K562 (cell line): ENCODE measurements around the gene KRT39.

Experiments used
- CCAR2 ChIP-seq: fragments of 200-400 bp; formaldehyde crosslinking; IDR thresholded peaks from 2 replicates; pipeline ENCODE4 v1.6.1; 2017; ENCODE audit warnings: mild to moderate bottlenecking, low read depth, low read length
- CEBPZ ChIP-seq: fragments of 150-350 bp; IDR thresholded peaks from 2 replicates; pipeline ENCODE4 v1.6.1; 2014; ENCODE audit warnings: low read depth, mild to moderate bottlenecking, low read length, borderline replicate concordance
- CTCF ChIP-seq, 3 experiments: IDR thresholded peaks in 2 of 3; conservative IDR thresholded peaks in 1 of 3; 2 replicates each; pipeline ENCODE4 v1.5.1; 2011 to 2012; ENCODE audit warnings: low read length in 3 of 3, mild to moderate bottlenecking in 3 of 3, control low read depth in 2 of 3, improper control_type of control experiment in 1 of 3, inconsistent platforms in 1 of 3, low read depth in 1 of 3, mixed read lengths in 1 of 3, moderate library complexity in 1 of 3; ENCODE audit not compliant: insufficient read depth in 2 of 3
- NFYB ChIP-seq: IDR thresholded peaks from 2 replicates; pipeline ENCODE4 v1.6.1; 2011; ENCODE audit warnings: mild to moderate bottlenecking, moderate library complexity; ENCODE audit not compliant: insufficient read length; ENCODE audit errors: extremely low read depth
- NR2C2 ChIP-seq, 2 experiments: fragments of 200-800 bp in 1 of 2; sonication (Bioruptor generic) in 1 of 2; sonication (generic) in 1 of 2; formaldehyde crosslinking in 1 of 2; IDR thresholded peaks; 2 replicates each; pipeline versions ENCODE4 v1.6.1 to v1.8.0; 2016 to 2022; ENCODE audit warnings: mild to moderate bottlenecking in 1 of 2, missing compliant biosample characterization in 1 of 2, missing genetic modification characterization in 1 of 2, missing genetic modification reagents in 1 of 2
- POLR2A ChIP-seq: fragments of 450-650 bp; conservative IDR thresholded peaks from 2 replicates; pipeline ENCODE4 v1.6.1; 2016
- POLR3A ChIP-seq: IDR thresholded peaks from 2 replicates; pipeline ENCODE4 v1.6.1; 2011; ENCODE audit warnings: borderline replicate concordance, mild to moderate bottlenecking, moderate library complexity; ENCODE audit not compliant: insufficient read length, insufficient read depth; ENCODE audit errors: extremely low read depth
- PRPF4 ChIP-seq: fragments of 200-400 bp; formaldehyde crosslinking; IDR thresholded peaks from one replicate; pipeline ENCODE4 v1.6.1; 2017; ENCODE audit warnings: low read length, low read depth, mild to moderate bottlenecking; ENCODE audit not compliant: insufficient read depth, poor library complexity, severe bottlenecking
- RB1 ChIP-seq: fragments of 450-650 bp; IDR thresholded peaks from 2 replicates; pipeline ENCODE4 v1.6.1; 2017; ENCODE audit warnings: low read depth, mild to moderate bottlenecking
- TCF7L2 ChIP-seq: fragments of 150-350 bp; IDR thresholded peaks from 2 replicates; pipeline ENCODE4 v1.6.1; 2016; ENCODE audit warnings: low read depth, mild to moderate bottlenecking, low read length, moderate library complexity
- TSC22D4 ChIP-seq: fragments of 450-650 bp; IDR thresholded peaks from 2 replicates; pipeline ENCODE4 v1.6.1; 2016; ENCODE audit warnings: missing genetic modification characterization, missing biosample characterization, control low read depth
- XRCC3 ChIP-seq: fragments of 450-650 bp; IDR thresholded peaks from 2 replicates; pipeline ENCODE4 v1.6.1; 2017; ENCODE audit warnings: mild to moderate bottlenecking, moderate library complexity

- TF ChIP-seq NFYB (no peak), TSC22D4 (tag) (no peak), RB1 (no peak), POLR3A (no peak), CCAR2 (no peak), CEBPZ (no peak), CTCF (IDR thresholded peaks at IDR 0.05 in 2 of 3, conservative IDR thresholded peaks at IDR 0.05 in 1 of 3; ENCODE audit: insufficient read depth in 2 of 3, low read depth in 1 of 3, low read length in 3 of 3) (no peak), TCF7L2 (no peak), NR2C2 (CRISPR knock-in tag; IDR thresholded peaks at IDR 0.05) (no peak), NR2C2 (tag; IDR thresholded peaks at IDR 0.05) (no peak), POLR2A (no peak), PRPF4 (no peak), XRCC3 (no peak)
Measured at GRCh38 chr17:40944531-40944930, 22.2 kb downstream of the KRT39 start.
